ENCODE measurements around the gene ARL15.

DNA sequence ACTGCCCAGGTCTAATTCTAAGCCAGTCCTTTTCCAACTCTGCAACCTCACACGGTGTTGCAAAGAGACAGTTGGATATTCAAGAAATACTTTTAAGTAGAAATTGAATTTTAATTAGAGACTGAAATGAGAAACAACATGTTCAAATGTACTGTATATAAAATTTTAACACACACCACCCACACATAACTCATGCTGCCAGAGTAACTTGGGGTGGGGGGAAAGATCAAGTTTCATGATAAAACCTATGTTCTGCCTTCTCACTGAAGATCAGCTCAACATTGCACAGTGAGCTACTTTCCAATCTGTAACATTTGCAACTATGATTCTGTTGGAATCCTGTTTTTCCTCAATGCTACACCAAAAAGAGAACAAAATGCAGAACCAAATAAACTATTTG, 17.5 kb downstream of the ARL15 start:
- TF ChIP-seq, protein P1, sequence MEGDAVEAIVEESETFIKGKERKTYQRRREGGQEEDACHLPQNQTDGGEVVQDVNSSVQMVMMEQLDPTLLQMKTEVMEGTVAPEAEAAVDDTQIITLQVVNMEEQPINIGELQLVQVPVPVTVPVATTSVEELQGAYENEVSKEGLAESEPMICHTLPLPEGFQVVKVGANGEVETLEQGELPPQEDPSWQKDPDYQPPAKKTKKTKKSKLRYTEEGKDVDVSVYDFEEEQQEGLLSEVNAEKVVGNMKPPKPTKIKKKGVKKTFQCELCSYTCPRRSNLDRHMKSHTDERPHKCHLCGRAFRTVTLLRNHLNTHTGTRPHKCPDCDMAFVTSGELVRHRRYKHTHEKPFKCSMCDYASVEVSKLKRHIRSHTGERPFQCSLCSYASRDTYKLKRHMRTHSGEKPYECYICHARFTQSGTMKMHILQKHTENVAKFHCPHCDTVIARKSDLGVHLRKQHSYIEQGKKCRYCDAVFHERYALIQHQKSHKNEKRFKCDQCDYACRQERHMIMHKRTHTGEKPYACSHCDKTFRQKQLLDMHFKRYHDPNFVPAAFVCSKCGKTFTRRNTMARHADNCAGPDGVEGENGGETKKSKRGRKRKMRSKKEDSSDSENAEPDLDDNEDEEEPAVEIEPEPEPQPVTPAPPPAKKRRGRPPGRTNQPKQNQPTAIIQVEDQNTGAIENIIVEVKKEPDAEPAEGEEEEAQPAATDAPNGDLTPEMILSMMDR (IDR thresholded peaks at IDR 0.05) = no peak
- no peak for TF ChIP-seq POLR2A (IDR thresholded peaks at IDR 0.05)
